CD4-positive, alpha-beta T cell (primary cell): Measurements from ENCODE around the gene CTNNA1. TPM values are rescaled to one million over a fixed set of nuclear protein-coding genes. Genes with fewer than 3 reads are reported as not detected.

Source experiments
- ATAC-seq: fragments of 200-7000 bp; cut with Tn5 transposase; one replicate; pipeline ENCODE4 v1.10.0; 2022; ENCODE audit warnings: mild to moderate bottlenecking; ENCODE audit not compliant: poor library complexity
- CTCF ChIA-PET: fragments of 350-600 bp; sonication (Branson Sonifier 250); formaldehyde crosslinking; loops from one replicate; lab custom pipeline; 2021; ENCODE audit warnings: antibody characterized with exemption, inconsistent platforms; lab: Charles Lee
- POLR2A ChIA-PET: fragments of 350-600 bp; sonication (Branson Sonifier 250); formaldehyde crosslinking; loops from one replicate; lab custom pipeline; 2021; ENCODE audit warnings: antibody characterized with exemption, inconsistent platforms; lab: Charles Lee
- DNase-seq, 14 experiments: peaks; one replicate each; pipeline ENCODE4 v3.0.0-alpha.2; 2013 to 2020; ENCODE audit warnings: mixed read lengths in 2 of 14
- H3K27ac ChIP-seq, 2 donors: one replicate each; pipeline versions ENCODE4 v1.5.1 to v1.7.0; 2013; ENCODE audit warnings: low read length in 2 of 2, low read depth in 1 of 2, mild to moderate bottlenecking in 1 of 2
- H3K27me3 ChIP-seq, 2 experiments: 1 replicate in 1 of 2; 2 replicates in 1 of 2; pipeline versions ENCODE4 v1.6.1 to v1.7.0; 2013; ENCODE audit warnings: low read length in 2 of 2, control low read depth in 1 of 2, mild to moderate bottlenecking in 1 of 2, moderate library complexity in 1 of 2; ENCODE audit not compliant: insufficient read depth in 2 of 2, control insufficient read depth in 1 of 2
- H3K36me3 ChIP-seq: one replicate; pipeline ENCODE4 v1.6.1; 2013; ENCODE audit warnings: low read length, control low read depth; ENCODE audit not compliant: insufficient read depth
- H3K4me1 ChIP-seq: one replicate; pipeline ENCODE4 v1.6.1; 2013; ENCODE audit warnings: low read length, control low read depth; ENCODE audit not compliant: insufficient read depth
- H3K4me3 ChIP-seq: one replicate; pipeline ENCODE4 v1.5.1; 2013; ENCODE audit warnings: mild to moderate bottlenecking, low read length, moderate library complexity
- H3K9me3 ChIP-seq, 2 experiments: 1 replicate in 1 of 2; 2 replicates in 1 of 2; pipeline versions ENCODE4 v1.6.1 to v1.7.0; 2013; ENCODE audit warnings: low read length in 2 of 2, mild to moderate bottlenecking in 2 of 2, control low read depth in 1 of 2, moderate library complexity in 1 of 2; ENCODE audit not compliant: control insufficient read depth in 1 of 2, insufficient read depth in 1 of 2
- H3K27ac Mint-ChIP-seq: one replicate; pipeline ENCODE4 v1.8.0; 2020; ENCODE audit warnings: mixed read lengths
- H3K27me3 Mint-ChIP-seq: one replicate; pipeline ENCODE4 v1.8.0; 2021; ENCODE audit warnings: mixed read lengths
- H3K36me3 Mint-ChIP-seq: one replicate; pipeline ENCODE4 v1.8.0; 2021; ENCODE audit warnings: low read depth, mixed read lengths
- H3K4me1 Mint-ChIP-seq: one replicate; pipeline ENCODE4 v1.8.0; 2021; ENCODE audit warnings: low read depth, mixed read lengths
- H3K4me3 Mint-ChIP-seq: one replicate; pipeline ENCODE4 v1.8.0; 2020; ENCODE audit warnings: mild to moderate bottlenecking, mixed read lengths
- H3K9me3 Mint-ChIP-seq: one replicate; pipeline ENCODE4 v1.8.0; 2020; ENCODE audit warnings: mixed read lengths
- intact Hi-C, 2 experiments: fragments of 100-400 bp; cut with DNase I in 1 of 2; cut with micrococcal nuclease in 1 of 2; formaldehyde crosslinking; loops; one replicate each; pipeline versions ENCODE4 v1.15.1 to v1.9.0; 2023 to 2025; cut with DNase I, micrococcal nuclease
- total RNA-seq, 174 experiments: library from RNA in 2 of 174; stranded (reverse) in 2 of 174; gene quantifications; one replicate each; pipeline ENCODE4 v1.2.3 and lab custom pipeline; 2021 to 2026
- TF ChIP-seq, protein P1 (sequence below): fragments of 200-600 bp; IDR thresholded peaks from one replicate; pipeline ENCODE4 v1.8.0; 2022; ENCODE audit warnings: antibody characterized with exemption, mild to moderate bottlenecking

Gene CTNNA1
- total RNA-seq, 2 experiments from 2014 or later, result 6.0 to 6.7 TPM

GRCh38 chr5:138949988-138950387 is 196.8 kb downstream of the CTNNA1 start:
- H3K4me3 Mint-ChIP-seq, result no peak overlapping the region
- no peak overlapping the region for H3K4me3 ChIP-seq
- CTCF ChIA-PET, result no interaction called here
- H3K27ac ChIP-seq, result no peak overlapping the region
- H3K36me3 ChIP-seq, result peaks cover 6% of the 10 kb centered on the region
- no peak overlapping the region for H3K27ac Mint-ChIP-seq
- H3K9me3 ChIP-seq, result no peaks in the 10 kb centered on the region
- ATAC-seq (no peak), DNase-seq (no peak)
- no peaks in the 10 kb centered on the region for H3K27me3 ChIP-seq
- POLR2A ChIA-PET, result no interaction called here
- H3K27me3 Mint-ChIP-seq, result no peaks in the 10 kb centered on the region
- intact Hi-C loops, result no loop called here
- H3K36me3 Mint-ChIP-seq, result no peaks in the 10 kb centered on the region
- peaks cover 14% of the 10 kb centered on the region for H3K4me1 ChIP-seq
- TF ChIP-seq, protein P1, sequence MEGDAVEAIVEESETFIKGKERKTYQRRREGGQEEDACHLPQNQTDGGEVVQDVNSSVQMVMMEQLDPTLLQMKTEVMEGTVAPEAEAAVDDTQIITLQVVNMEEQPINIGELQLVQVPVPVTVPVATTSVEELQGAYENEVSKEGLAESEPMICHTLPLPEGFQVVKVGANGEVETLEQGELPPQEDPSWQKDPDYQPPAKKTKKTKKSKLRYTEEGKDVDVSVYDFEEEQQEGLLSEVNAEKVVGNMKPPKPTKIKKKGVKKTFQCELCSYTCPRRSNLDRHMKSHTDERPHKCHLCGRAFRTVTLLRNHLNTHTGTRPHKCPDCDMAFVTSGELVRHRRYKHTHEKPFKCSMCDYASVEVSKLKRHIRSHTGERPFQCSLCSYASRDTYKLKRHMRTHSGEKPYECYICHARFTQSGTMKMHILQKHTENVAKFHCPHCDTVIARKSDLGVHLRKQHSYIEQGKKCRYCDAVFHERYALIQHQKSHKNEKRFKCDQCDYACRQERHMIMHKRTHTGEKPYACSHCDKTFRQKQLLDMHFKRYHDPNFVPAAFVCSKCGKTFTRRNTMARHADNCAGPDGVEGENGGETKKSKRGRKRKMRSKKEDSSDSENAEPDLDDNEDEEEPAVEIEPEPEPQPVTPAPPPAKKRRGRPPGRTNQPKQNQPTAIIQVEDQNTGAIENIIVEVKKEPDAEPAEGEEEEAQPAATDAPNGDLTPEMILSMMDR, result no peak
- no peaks in the 10 kb centered on the region for H3K9me3 Mint-ChIP-seq
- H3K4me1 Mint-ChIP-seq, result peaks cover 19% of the 10 kb centered on the region

DNA sequence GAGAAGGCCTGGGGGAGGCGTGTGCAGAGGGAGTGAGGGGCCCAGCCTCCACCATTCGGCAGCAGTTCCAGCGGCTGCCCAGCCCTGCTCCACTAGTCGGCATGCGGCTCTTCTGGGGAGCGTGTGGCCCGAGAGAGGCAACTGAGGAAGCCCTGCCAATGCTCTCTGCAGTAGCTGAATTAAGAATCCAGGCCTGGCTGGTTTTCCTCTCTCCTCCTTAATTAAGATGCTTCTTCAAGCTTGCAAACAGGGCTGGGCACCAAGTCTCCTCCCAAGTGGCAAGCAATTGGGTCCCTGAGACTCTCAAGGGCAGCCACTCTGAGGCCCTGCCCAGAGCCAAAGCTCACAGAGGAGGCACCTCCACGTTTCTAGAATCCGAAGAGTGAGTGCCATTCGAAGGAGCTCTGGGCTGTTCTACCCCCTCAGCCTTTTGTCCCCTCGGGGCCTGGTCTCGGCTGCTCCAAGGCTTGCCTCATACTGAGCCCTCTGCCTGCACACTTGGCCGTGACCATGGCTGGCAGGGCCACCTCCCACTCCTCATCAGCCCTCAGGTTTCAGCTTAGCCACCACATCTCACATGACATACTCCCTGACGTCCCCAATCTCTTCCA is 197.3 kb downstream of the CTNNA1 start:
- H3K4me3 Mint-ChIP-seq, result no peak overlapping the region
- H3K4me1 ChIP-seq, result peaks cover 14% of the 10 kb centered on the region
- no peaks in the 10 kb centered on the region for H3K36me3 Mint-ChIP-seq
- peaks cover 6% of the 10 kb centered on the region for H3K36me3 ChIP-seq
- no peak for DNase-seq
- ChIA-PET POLR2A (no interaction called here), CTCF (no interaction called here)
- no peaks in the 10 kb centered on the region for H3K9me3 Mint-ChIP-seq
- no peaks in the 10 kb centered on the region for H3K27me3 Mint-ChIP-seq
- TF ChIP-seq, protein P1, result no peak
- no peak for ATAC-seq
- H3K27me3 ChIP-seq, result no peaks in the 10 kb centered on the region
- H3K4me1 Mint-ChIP-seq, result peaks cover 19% of the 10 kb centered on the region
- H3K9me3 ChIP-seq, result no peaks in the 10 kb centered on the region
- no peak overlapping the region for H3K4me3 ChIP-seq
- H3K27ac ChIP-seq, result no peak overlapping the region
- no peak overlapping the region for H3K27ac Mint-ChIP-seq
- intact Hi-C loops, result no loop called here

DNA sequence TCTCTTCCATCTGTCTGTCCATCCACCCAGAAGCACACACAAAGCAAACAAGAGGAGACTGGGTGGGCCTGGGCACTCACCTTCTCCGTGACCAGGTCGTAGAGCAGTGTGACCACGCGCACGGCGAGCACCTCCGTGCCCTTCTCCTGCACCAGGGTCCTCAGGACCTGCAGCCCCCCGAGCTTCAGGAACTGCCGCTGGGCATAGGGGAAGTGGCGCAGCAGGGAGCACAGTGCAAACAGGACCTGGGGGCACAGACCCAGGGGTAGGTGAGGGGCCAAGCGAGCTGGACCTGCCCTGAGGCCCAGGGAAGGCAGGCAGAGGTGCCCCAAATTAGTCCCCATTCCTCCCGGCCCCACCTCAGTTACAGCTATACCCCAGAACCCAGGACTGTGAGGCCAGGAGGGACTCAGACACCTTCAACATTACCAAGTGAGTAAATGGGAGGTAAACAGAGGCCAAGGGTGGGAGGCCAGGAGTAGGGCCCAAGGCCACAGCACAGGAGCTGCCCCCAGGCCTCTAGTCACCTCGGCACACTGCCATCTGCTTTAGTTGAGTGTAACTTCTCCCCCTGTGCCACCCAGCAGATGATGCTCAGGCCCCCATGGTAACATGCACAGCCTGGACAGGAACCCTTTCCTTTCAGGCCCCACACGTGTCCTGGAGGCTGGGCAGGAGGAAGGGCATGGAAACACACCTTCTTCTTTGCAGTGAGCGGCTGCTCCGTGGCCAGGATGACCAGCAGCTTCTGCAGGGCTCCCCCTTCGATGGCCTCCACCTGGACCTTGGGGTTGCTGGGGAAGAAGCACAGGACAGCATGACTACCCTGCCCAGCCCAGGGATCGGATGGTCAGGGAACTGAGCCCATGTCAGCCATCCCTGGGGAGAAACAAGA is 198.1 kb downstream of the CTNNA1 start:
- Mint-ChIP-seq H3K9me3 (no peaks in the 10 kb centered on the region), H3K4me1 (peaks cover 19% of the 10 kb centered on the region), H3K4me3 (no peak overlapping the region), H3K36me3 (no peaks in the 10 kb centered on the region), H3K27me3 (no peaks in the 10 kb centered on the region), H3K27ac (no peak overlapping the region)
- POLR2A ChIA-PET, result interaction anchor here (0.6 kb wide), 1 partner anchor 56 kb away, joined by 4 read pairs; no protein-coding TSS in a partner anchor
- no peak for ATAC-seq
- Histone ChIP-seq H3K27me3 (no peaks in the 10 kb centered on the region), H3K4me3 (no peak overlapping the region), H3K9me3 (no peaks in the 10 kb centered on the region), H3K27ac (no peak overlapping the region), H3K4me1 (peaks cover 14% of the 10 kb centered on the region), H3K36me3 (peaks cover 5% of the 10 kb centered on the region)
- no peak for DNase-seq
- intact Hi-C loops, result no loop called here
- CTCF ChIA-PET, result no interaction called here
- TF ChIP-seq, protein P1, result no peak
